Stimulated activated CD4-positive, alpha-beta T cell treated with anti-CD3 and anti-CD28 coated beads, Interleukin-2, amount 100 ng/mL, for 48 hours (primary cell): ENCODE data around the gene STEAP3.

Experiments used
- DNase-seq, 2 donors: peaks; one replicate each; pipeline ENCODE4 v3.0.0-alpha.2; 2020

STEAP3 gene

GRCh38 chr2:119249311-119249710 lies 25.7 kb downstream of the STEAP3 start:
- no peak for DNase-seq

DNA sequence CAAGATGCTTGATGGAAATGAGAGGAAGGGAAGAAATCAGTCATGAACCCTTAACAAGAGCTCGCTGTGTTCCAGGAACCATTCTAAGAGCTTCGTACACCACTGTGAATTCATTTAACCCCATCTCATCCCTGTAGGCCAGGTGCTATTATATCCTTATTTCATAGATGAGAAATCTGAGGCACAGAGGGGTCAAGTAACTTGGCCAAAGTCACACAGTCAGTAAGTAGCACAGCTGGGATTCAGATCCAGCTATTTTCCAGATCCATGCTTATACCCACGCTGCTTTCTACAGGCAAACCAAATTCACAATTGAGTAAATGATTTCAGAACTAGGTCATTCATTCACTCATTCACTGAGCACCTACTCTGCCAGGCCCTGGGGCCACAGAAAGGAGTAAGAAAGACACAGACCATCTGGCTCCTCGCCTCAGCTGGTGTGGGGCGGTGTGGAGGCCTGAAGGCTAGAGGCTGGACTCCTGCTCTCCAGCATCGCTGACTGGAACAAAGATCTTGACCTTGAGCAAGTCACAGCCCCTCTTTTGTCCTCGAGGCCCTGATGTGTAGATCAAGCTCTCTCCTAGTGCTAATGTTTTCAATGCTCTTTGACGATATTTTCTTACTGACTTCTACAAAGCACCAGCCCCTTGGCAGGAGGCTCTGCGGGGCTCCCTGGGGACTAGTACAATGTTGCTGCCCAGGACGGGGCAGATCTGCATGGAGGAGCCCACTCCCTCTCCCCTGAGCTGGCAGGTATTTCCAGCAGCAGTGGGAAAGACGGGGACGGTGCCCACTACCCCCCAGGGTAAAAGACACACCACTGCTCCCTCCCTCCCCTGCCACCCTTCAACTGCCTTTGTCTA lies 26.5 kb downstream of the STEAP3 start:
- DNase-seq: no peak

DNA sequence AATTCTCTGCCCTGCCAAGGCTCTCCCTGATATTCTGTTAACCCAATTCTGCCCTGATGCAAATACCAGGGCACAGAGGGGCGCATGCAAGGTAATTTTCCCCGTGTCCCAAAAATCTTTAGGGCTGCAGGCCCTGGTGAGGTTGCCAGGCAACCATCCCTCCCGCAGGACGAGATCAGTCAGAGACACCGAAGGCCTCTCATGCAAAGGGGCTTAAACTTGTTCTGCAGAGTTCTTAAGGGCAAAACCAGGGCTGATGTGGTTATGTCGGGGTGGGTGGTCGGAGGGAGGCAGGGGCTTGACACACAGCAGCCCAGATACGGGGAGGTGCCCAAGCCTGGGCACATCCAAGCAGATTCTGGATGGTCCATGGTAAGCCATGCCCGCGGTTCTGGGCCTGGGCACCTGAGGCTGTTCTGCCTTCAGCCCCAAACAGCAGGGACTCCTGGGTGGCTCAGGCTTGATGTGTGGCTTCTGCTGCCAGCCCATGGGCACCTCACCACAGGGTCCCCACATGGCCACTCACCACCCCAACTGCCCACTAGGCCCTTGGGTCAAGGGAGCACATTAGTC lies 27.2 kb downstream of the STEAP3 start:
- DNase-seq: no peak

DNA sequence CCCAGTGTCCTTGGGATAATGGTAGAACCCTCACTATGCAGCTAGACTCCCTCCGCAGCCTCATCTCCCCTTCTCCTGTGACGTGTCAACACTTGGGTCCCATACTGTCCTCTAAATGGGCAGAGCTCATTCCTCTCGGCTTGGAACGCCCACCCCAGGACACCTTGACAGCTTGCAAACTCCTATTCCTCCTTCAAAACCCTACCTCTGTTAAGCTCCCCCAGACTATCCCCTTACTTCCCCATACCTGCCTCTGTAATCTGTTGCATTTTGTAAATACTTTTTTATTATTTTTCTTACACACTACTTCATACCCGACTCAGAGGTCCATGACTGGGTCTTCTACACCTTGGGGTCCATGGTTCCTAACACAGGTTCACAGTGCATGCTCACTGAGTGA lies 28.0 kb downstream of the STEAP3 start:
- no peak for DNase-seq

DNA sequence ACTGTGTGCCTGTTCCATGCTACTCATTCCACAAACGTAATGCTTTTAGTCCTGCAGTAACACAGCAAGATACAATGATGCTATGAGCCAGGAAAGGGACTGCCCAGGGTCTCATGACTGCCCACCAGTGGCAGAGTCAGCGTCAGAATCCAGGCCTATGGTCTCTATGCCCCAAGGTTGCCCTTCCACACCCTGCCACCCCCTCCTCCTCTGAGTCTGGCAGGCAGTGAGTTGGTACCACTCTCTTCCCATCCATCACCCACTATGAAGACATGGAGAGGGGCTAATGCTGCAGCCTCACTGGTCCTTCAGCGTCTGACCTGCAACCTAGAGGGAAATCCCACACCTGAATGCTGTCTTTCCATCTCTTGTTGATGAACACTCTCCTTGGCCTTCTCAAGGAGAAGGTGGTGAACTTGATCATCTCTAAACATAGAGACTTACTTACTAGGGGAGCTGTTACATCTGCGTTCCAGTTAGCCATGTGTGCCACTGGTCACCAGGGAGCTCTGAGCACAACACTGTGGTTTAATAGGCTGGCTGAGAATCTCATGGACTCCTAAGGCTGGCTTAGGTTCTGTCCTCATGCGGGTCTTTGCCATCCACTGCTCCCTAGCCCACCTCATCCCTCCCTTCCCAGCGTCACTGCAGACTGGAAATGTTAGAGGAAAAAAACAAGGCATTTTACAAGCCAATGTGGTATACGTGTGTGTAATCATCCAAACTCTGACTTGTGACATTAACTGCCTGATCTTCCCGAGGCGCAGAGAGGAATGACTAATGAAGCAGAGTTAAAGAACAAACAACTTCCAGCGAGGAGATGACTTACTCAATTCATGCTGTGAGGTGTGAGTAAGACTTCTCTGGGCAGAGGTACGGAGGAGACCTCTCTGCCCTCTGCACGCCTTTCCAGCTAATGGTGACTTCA lies 28.8 kb downstream of the STEAP3 start:
- no peak for DNase-seq

- DNase-seq: no peak
Measured at GRCh38 chr2:119253114-119253702, 29.6 kb downstream of the STEAP3 start.

- DNase-seq: no peak
Measured at GRCh38 chr2:119253760-119254600, 30.3 kb downstream of the STEAP3 start.

- DNase-seq: no peak
Measured at GRCh38 chr2:119254601-119255080, 31.0 kb downstream of the STEAP3 start.

DNA sequence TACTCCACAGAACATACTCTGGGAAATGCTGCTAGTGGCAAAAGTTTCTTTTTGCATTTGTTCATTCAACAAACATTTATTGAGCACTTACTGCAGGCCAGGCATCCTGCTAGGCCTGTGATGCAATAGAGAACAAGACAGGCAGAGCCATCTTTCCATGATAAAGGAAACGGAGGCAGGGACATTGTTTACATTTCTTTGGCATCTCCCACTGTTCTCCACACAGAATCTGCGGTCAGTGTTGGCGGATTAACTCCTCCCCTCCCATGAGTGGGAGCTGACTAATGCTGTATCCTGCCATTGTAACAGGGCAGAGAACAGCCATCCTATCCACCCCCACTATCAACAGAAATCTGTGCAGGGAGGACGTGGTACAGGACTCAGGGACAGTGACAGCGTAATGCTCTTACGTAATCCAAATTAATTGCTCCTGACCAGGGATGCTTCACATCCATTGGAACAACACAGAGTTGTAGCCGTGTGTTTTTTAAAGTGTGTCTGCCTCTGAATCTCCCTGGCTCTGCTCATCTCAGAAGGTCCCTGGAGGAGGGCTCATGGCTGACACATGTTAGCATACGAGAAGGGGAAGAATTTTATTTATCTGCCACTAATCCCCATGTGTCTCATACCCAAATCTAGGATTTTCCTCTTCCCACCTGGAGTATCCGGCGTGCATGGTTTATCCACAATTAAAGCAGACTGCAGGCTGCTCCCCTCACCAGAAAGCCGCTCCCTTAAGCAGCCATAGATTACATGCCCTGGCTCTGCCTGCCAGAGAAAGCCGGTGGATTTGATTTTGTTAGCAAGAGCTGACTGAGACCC lies 32.3 kb downstream of the STEAP3 start:
- no peak for DNase-seq

DNA sequence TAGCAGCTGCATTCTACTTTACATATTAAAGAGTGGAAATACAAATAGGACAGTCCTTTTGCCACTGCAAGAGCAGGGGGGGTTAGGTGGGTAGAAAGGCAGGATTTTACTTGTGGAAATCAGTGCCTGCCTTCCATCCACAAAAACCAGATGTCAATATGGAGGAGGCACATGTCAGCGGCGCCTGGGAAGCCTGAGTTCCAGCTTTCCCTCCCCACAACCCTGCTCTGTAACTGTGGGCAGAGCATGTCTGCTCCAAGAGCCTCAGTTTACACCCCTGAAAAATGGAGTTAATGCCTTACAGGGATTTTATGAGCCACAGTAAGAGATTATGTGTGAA lies 32.9 kb downstream of the STEAP3 start:
- DNase-seq: no peak

DNA sequence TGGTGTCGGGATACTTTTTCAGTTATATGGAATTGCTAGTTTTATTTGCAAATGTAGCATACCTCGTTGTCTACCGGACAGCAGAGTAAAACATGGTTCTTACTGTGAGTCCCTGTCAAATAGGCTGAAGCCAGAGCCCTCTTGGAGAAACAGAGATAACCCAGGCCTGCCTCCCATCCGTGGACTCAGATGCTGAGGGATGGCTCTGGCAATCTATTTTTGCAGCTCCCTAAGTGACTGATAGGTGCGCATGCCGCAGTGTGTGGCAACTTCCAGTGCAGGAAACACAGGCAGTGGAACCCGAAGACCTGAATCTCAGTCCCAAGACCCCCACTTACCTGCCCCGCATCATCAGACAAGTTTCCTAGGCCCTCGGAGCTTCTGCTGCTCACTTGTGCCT lies 33.6 kb downstream of the STEAP3 start:
- no peak for DNase-seq

- DNase-seq: no peak
Measured at GRCh38 chr2:119259296-119259860, 35.7 kb downstream of the STEAP3 start.

- no peak for DNase-seq
Measured at GRCh38 chr2:119260646-119261492, 37.2 kb downstream of the STEAP3 start.

DNA sequence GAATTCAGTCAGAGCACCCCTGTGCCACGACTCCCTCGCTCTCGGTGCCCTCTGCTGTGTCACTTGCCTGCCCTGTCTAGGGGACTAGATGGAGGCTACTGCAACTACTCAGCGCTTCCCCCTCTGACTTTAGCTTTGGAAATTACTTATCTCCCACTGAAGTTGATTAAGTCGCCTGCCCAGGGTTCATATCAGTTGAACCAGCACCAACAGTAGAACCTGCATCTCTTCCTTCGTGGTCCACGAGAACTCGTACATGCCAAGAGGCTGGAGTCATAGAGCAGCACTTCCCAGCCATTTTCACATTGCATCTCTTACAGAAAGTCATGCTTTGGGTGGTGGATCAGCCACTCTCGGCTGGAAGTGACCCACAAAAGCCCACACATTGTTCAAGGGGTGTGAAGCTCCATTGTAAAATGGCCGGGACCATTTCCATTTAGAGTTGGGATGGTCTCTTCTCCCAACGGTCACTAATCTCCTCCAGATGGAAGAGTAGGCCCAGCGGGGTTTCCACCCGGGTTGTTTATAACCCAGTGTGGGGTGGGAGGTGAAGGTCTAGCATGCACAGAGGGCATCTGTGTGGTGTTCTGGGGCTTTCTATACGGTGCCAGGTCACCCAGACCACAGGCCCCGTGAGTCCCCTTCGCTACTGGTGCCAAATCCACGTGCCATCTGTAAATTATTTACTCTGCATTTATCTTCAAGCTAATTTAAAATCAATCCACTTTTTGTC lies 38.0 kb downstream of the STEAP3 start:
- DNase-seq: no peak

GRCh38 chr2:119263025-119263424 lies 39.4 kb downstream of the STEAP3 start:
- DNase-seq: no peak

DNA sequence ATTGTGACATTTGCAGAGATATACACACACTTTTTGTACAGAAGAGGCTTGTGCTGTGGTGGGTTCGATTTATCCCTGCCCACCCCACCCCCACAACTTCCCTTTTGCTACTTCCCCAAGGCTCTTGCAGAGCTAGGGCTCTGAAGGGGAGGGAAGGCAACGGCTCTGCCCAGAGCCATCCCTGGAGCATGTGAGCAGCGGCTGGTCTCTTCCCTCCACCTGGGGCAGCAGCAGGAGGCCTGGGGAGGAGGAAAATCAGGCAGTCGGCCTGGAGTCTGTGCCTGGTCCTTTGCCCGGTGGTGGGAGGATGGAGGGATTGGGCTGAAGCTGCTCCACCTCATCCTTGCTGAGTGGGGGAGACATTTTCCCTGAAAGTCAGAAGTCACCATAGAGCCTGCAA lies 40.0 kb downstream of the STEAP3 start:
- DNase-seq: no peak

- DNase-seq: peak; percentile 34 to 35
Measured at GRCh38 chr2:119264781-119265692, 41.4 kb downstream of the STEAP3 start.

GRCh38 chr2:119265693-119266066 lies 42.0 kb downstream of the STEAP3 start:
- no peak for DNase-seq
